ENCODE measurements around the gene PRPH2.

DNA sequence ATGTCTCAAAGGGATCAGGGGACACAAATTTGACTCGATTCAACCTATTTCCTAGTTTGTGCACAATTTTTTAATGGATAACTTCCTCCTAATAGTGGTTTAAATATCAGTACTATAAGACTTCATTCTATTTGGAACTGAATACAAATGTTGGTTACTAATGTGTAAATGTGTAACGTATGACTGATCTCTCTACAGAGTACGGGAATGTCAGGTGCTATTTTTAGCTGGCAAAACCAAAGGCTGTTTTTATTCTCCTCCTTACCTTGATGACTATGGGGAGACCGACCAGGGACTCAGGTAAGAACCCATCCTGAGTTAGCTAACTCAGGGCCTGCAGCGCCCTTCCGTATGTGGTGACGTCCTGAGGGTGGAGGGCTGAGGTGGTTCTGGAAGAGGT, 33.0 kb downstream of the PRPH2 start:
- TF ChIP-seq CTCF (IDR thresholded peaks at IDR 0.05): no peak
- no peak for TF ChIP-seq POLR2A (IDR thresholded peaks at IDR 0.05)

Data from Peyer's patch (tissue), 4 donors.